Renal cortex interstitium (tissue), 11 donors: ENCODE results near the gene PLEKHM2. TPM values are rescaled to one million over a fixed set of nuclear protein-coding genes. Genes with fewer than 3 reads are reported as not detected.

Experiments
- DNase-seq, 11 donors: peaks; one replicate each; pipeline ENCODE4 v3.0.0-alpha.2; 2013; ENCODE audit warnings: low read depth in 9 of 11, low spot score in 4 of 11; ENCODE audit errors: extremely low read depth in 1 of 11
- polyA plus RNA-seq, 3 donors: library from polyadenylated mRNA; unstranded; fragments of 120-200 nt; gene quantifications; one replicate each; pipeline ENCODE4 v1.2.1, GENCODE V29; 2013; ENCODE audit not compliant: insufficient read length in 3 of 3

Gene PLEKHM2
- polyA plus RNA-seq, 3 donors = 44.2 to 49.2 (median 45.9) TPM

DNA sequence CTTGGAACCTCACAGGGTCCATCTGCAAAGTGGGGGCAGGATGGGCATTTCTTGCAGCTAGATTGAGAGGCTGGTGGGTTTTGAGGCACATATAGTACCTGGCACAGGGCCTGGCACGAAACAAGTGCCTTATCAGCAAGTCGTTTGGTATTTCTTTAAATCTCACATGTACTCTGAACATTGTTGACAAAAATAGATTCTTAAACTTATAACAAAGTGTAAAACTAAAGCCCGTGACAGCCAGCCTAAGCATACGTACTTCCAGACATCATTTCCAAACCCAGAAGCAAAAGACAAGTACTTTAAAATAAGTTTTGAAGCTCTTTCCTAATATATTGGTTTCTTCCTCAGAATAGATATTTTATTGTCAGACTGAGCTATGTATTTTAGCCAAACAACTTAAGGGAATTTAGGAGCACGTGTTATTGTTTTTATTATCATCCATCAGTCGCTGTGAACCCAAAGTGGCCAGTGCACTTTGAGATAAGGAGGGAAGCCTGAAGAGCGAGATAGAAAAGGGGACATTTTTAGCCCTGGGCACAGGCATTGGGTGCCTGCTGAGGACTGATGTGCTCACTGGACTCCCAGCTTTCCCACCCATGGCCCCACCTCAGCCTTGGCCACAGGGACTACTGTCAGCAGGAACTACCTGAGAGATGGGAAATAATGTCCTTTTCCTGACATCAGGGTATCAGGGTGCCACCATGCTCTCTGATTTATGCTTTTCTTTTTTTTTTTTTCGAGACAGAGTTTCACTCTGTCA, 77.4 kb downstream of the PLEKHM2 start:
- DNase-seq = no peak

DNA sequence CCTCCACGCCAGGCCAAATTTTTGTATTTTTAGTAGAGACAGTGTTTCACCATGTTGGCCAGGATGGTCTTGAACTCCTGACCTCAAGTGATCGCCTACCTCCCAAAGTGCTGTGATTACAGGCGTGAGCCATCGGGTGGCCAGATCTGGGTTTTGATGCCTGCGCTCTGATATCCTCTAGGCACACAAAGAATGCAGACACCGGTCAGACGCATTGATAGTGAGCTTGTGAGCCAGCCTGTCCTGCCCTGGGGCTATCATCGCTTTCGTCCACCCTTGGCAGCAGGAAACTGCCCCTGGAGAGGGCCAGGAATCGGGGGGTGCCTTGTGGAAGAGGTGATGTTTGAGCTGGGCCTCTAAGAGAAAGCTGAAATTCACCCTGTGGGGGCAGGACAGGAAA, 78.4 kb downstream of the PLEKHM2 start:
- no peak for DNase-seq

DNA sequence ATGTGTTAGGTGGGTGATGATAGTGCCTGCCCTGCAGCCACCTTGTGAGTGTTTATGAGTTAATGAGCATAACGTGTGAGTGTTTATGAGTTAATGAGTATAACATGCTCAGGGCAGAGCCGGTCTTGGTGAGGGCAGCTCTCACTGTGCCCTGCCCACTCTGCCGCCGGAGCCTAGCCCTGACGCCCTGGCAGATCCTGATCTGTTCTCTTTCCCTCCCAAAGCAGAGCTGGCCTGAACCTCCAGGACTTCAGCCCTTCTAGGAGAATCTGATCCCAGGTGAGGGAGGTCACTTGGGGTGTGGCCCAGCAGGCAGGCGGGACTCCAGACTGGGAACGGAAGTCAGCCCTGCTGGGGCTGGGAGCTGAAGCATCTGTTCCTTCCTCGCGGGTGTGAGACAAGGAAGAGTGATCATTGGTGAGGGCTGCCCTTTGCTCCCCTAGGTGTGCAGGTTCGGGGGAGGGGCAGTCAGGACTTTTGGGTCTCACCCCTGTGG, 80.2 kb downstream of the PLEKHM2 start:
- DNase-seq = no peak

DNA sequence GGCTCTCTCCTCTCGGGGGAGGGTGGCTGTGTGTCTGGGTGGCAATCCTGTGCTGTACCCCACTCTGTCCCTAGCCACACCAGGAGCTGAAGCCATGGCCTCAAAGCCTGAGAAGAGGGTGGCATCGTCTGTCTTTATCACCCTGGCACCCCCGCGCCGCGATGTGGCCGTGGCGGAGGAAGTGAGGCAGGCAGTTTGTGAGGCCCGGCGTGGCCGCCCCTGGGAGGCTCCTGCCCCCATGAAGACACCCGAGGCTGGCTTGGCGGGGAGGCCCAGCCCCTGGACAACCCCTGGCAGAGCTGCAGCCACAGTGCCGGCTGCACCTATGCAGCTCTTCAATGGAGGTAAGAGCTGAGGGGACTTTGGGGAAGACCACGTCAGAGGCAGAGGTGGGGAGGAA, 80.8 kb downstream of the PLEKHM2 start:
- no peak for DNase-seq

DNA sequence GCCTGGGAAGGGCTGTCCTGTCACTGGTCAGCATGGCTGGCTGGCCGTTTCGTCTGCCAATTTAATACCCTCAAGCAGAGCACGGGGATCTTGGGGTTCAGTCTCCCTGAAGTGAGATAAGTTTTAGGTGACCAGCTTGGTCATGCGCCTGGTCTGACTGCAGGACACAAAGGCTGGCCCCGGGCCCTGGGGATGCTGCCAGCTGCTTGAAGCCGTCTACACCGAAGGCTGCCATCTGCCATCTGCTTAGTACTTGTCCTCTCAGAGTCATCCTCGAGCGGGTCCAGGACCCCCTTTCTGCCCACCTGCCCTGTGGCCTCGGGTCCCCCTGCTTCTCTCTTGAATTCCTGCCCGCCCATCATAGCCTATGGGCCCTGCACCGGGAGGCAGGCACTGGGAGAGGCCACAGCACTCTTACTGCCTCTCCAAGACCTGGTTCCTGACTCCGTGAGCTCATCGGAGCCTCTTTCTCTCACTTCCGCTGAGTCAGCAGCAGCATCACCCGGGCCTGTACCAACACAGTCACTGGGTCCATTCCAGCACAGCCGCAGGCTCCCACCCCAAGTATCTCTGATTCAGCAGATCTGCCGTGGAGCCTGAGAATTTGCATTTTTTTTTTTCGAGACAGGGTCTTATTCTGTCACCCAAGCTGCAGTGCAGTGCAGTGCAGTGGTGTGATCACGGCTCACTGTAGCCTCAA, 81.5 kb downstream of the PLEKHM2 start:
- DNase-seq = no peak

DNA sequence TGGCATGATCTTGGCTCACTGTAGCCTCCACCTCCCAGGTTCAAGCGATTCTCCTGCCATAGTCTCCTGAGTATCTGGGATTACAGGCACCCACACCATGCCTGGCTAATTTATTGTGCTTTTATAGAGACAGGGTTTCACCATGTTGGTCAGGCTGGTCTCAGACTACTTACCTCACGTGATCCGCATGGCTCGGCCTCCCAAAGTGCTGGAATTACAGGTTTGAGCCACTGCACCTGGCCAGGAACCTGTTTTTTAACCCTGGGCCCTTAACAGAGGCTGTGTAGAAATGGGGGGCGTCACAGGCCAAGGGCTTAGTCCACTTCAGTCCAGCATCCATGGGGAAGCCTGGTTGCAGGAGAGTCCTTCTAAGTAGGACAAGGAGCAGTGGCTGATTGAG, 83.8 kb downstream of the PLEKHM2 start:
- DNase-seq = no peak

DNA sequence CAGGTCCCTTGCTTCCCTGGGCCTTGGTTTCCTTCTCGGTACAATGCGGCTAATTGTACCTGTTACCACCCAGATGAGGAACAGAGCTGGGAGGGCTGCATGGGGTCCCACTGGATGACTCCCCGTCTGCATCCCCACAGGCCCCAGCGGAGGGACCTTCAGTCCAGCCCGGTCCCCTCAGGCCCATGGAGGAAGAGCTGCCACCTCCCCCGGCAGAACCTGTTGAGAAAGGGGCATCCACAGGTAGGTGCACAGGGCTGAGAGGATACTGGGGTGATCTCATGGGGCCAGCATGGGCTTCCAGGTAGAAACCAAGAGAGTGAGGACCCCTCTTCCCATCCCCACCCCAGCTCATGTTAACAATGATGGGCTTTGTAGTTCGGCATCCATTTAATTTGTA, 84.3 kb downstream of the PLEKHM2 start:
- no peak for DNase-seq

DNA sequence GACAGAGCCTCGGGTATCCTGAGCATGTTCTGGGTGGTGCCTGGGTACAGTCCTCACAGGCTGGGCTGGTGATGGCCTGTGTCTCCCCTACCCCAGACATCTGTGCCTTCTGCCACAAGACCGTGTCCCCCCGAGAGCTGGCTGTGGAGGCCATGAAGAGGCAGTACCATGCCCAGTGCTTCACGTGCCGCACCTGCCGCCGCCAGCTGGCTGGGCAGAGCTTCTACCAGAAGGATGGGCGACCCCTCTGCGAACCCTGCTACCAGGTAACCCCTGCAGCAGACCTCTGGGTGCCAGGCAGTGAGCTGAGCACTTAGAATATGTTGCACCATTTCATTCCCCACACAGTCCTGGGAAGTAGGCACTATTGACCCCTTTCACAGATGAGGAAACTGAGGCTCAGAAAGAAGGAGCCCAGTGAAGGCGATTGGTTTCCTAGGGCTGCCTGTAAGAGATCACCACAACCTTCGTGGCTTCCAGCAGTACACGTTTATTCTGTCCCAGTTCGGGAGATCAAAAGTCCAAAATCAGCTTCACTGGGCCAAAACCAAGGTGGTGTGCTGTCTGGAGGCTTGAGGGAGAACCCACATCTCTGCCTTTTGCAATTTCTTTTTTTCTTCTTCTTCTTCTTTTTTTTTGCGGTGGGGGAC, 86.3 kb downstream of the PLEKHM2 start:
- DNase-seq = no peak

DNA sequence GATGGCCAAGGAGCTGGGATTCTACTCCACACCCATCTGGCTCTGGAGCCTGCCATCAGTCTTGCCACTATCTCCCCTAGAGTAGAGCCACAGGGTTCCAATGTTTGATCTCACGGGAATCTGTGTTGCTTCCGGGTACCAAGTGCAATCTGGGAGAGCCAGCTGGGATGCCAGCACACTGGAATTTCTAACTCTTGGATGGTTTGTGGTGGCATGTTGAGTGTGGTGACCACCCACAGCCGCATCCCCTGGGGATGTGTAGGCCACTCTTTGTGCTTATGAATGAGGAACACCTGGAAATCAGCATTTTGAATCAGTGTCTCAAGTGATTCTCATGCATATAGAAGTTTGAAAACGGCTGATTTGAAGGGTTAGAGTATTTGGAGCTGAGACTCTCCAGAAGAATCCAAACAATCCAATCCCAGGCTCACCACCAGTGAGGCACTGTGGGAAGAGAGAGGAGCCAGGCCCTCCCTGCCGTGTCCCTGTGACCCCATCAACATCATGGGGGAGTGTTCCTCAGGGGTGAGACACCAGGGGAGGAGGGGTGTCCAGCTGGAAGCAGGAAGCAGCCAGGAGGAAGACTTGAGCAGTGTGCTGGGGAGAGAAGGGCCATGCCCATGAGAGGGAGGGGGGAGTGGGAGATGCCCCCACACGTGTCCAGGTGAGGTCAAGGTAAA, 87.9 kb downstream of the PLEKHM2 start:
- DNase-seq = no peak

DNA sequence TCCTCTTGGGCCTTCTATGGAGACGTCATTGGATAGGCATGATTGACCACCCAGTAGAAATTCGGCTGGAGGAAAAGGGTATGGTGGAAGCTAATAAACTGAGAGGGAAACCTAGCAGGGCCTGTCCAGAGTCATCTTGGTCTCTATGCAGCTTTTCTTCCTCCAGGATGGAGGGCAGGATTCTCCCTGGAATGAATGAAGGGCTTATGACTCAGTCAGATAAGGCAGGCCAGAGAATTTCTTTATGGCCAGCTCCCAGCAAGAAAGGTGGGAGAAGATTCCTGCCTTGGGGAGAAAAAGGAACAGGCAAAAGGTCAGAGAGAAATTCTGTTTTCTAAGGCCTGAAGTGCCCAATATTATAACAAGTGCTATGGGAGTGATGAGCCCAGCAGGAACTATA, 91.6 kb downstream of the PLEKHM2 start:
- no peak for DNase-seq

DNA sequence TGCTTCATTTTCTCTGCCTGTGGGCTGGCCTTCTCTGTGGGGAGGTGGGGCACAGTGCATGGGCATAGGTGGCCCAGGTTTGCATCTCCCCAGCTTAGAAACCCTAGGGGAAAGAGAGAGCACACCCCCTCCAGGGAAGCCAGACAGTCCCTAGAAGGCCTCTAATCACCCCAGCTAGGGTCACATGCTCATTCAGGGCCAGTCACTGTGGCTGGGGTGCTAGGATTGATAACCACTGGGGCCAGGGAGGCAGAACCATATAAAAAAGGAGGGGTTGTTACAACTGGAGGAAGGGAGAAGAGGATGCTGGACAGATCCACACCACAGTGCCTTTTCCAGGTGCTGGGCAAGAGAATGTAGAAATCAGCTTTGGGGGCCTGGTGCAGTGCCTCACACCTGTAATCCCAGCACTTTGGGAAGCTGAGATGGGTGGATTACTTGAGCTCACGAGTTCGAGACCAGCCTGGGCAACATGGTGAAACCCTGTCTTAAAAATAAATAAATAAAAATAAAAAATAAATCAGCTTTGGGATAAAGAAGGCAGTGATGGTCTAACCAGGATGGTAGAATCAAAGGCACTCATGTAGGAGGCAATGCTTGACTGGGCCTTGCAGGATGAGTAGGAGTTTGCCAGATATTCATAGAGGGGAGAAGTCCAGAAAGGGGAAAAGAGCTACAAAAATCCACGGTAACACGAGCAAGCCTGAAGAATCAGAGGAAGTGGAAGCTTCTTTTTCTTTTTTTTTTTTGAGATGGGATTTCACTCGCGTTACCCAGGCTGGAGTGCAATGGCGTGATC, 94.0 kb downstream of the PLEKHM2 start:
- DNase-seq = no peak

Other genes starting within 250 kb of the PLEKHM2 start
- under 1 TPM; 0.09 to 0.36 (median 0.25) TPM for gene CTRC, start 245.9 kb upstream of the PLEKHM2 start, polyA plus RNA-seq
- gene CELA2A, start 227.6 kb upstream of the PLEKHM2 start, polyA plus RNA-seq = under 1 TPM in 1 of 3 donors, not detected in 2; 0.41 TPM
- gene CELA2B, start 208.2 kb upstream of the PLEKHM2 start, polyA plus RNA-seq = under 1 TPM; 0.32 to 0.61 (median 0.56) TPM
- gene CASP9, start 160.1 kb upstream of the PLEKHM2 start, polyA plus RNA-seq = 10 to 100 TPM; 29.8 to 58.8 (median 34.1) TPM
- gene DNAJC16, start 157.5 kb upstream of the PLEKHM2 start, polyA plus RNA-seq = 10 to 100 TPM; 27.0 to 40.5 (median 31.6) TPM
- 10 to 100 TPM; 30.6 to 35.6 (median 33.3) TPM for gene AGMAT, start 99.3 kb upstream of the PLEKHM2 start, polyA plus RNA-seq
- gene DDI2, start 66.9 kb upstream of the PLEKHM2 start, polyA plus RNA-seq = 10 to 100 TPM; 19.3 to 24.9 (median 22.1) TPM
- 1 to 10 TPM; 2.4 to 5.3 (median 2.5) TPM for gene SLC25A34, start 51.9 kb downstream of the PLEKHM2 start, polyA plus RNA-seq
- 1 to 10 TPM; 2.9 to 6.3 (median 4.1) TPM for gene TMEM82, start 58.2 kb downstream of the PLEKHM2 start, polyA plus RNA-seq
- 10 to 100 TPM; 43.8 to 60.8 (median 56.9) TPM for gene FBLIM1, start 74.5 kb downstream of the PLEKHM2 start, polyA plus RNA-seq
- gene UQCRHL, start 123.3 kb downstream of the PLEKHM2 start, polyA plus RNA-seq = 1 to 10 TPM; 1.5 to 2.8 (median 1.7) TPM
- gene SPEN, start 163.4 kb downstream of the PLEKHM2 start, polyA plus RNA-seq = 10 to 100 TPM; 57.2 to 64.4 (median 61.7) TPM